ENCODE results near the gene CACNA1C. TPM values are rescaled to one million over a fixed set of nuclear protein-coding genes. Genes with fewer than 3 reads are reported as not detected.

Gene CACNA1C
- total RNA-seq, 1 donor from 2014 or later, result 102 TPM

DNA sequence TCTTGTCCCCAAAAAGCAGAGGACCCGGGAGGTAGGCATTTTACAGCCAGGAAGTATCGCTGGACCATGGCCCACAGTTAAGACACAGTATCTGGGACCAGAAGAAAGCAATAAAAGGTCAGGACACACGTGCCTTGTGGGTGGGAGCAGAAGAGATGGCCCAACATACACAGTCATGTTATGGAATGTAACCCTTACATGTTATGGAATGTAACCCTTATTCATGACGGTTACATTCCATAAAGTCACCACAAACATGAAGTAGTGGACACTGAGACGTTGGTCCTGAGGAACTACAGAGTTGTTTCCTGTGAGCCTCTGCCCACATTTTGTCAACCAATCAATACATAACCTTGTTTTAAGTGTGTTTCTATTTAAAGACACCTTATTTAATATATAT lies 456.4 kb downstream of the CACNA1C start:
- intact Hi-C loops (cut with DNase I), result no loop called here
- Histone ChIP-seq H3K4me3 (no peak overlapping the region), H3K9me3 (no peaks in the 10 kb centered on the region), H3K4me1 (no peaks in the 10 kb centered on the region), H3K36me3 (peaks cover 17 to 32% of the 10 kb centered on the region in 2 donors), H3K27me3 (no peaks in the 10 kb centered on the region), H3K27ac (no peak overlapping the region)
- TF ChIP-seq, protein P1, sequence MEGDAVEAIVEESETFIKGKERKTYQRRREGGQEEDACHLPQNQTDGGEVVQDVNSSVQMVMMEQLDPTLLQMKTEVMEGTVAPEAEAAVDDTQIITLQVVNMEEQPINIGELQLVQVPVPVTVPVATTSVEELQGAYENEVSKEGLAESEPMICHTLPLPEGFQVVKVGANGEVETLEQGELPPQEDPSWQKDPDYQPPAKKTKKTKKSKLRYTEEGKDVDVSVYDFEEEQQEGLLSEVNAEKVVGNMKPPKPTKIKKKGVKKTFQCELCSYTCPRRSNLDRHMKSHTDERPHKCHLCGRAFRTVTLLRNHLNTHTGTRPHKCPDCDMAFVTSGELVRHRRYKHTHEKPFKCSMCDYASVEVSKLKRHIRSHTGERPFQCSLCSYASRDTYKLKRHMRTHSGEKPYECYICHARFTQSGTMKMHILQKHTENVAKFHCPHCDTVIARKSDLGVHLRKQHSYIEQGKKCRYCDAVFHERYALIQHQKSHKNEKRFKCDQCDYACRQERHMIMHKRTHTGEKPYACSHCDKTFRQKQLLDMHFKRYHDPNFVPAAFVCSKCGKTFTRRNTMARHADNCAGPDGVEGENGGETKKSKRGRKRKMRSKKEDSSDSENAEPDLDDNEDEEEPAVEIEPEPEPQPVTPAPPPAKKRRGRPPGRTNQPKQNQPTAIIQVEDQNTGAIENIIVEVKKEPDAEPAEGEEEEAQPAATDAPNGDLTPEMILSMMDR (IDR thresholded peaks at IDR 0.05), result no peak
- no peak for DNase-seq (ENCODE audit: low spot score in 2 of 2)

DNA sequence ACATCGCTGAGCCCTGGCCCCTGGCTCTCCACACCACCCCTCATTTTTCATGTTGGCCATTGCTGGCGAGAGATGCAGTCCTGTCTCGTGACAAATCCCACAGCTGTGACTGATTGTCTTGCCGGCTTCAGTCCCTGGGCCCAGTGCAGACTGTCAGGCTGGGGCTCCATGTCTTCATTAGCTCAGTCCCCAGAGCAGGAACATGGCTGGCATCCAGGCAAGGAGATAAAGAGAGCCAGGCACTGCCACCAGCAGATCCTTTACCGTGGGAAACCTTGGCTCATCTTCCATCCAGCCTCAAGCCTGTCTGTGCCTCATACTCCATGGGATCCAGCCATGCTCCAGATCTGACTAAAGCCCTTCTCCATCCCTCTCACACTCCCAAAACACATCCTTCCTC lies 457.3 kb downstream of the CACNA1C start:
- Histone ChIP-seq H3K36me3 (peaks cover 13 to 29% of the 10 kb centered on the region in 2 donors), H3K4me1 (no peaks in the 10 kb centered on the region), H3K27ac (no peak overlapping the region), H3K9me3 (no peaks in the 10 kb centered on the region), H3K4me3 (no peak overlapping the region), H3K27me3 (no peaks in the 10 kb centered on the region)
- no peak for DNase-seq (ENCODE audit: low spot score in 2 of 2)
- intact Hi-C loops (cut with DNase I), result no loop called here
- TF ChIP-seq, protein P1 (IDR thresholded peaks at IDR 0.05), result no peak

DNA sequence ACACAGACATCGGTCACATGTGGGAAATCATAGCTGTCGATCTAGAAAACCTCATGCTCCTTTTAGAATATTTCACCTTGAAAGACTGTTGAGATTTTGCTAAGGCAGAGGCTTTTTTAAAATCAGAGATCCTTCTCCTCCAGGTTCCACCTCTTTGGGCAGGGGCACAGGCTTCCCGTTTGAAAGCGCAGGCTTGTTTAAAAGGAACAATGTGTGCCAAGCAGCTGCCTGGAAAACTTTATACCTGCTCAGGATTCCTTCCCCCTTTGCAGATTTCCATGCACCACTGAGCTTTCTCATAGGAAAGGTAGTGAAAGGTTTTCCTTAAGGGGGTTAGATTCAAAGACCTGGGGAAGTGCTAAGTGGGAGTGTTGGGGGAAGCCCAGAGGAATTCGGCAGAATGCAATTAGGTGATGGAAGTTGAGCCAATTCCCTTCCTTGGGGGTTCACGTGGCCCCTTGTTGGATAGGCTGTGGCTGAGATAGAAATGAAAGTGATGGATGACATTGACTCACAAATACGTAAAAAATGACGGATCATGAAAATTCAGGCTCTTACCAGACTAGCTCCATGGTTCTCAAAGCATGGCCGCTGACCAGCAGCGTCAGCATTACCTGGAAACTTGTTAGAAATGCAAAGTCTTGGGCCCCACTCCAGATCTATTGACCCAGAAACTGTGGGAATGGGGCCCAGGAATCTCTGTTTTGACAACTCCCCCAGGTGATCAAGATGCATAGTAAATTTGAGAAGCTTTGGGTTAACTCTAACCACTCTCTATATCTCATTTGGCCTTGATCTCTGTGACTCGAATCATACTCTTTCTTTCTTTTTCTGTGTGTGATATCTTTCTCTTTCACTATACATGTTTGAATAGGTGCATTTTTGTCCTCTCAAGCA lies 460.6 kb downstream of the CACNA1C start:
- H3K27me3 ChIP-seq, result no peaks in the 10 kb centered on the region
- TF ChIP-seq, protein P1 (IDR thresholded peaks at IDR 0.05), result no peak
- no peaks in the 10 kb centered on the region for H3K4me1 ChIP-seq
- intact Hi-C loops (cut with DNase I), result no loop called here
- H3K36me3 ChIP-seq, result peaks cover 17 to 34% of the 10 kb centered on the region in 2 donors
- no peak overlapping the region for H3K27ac ChIP-seq
- no peaks in the 10 kb centered on the region for H3K9me3 ChIP-seq
- no peak for DNase-seq (ENCODE audit: low spot score in 2 of 2)
- no peak overlapping the region for H3K4me3 ChIP-seq

DNA sequence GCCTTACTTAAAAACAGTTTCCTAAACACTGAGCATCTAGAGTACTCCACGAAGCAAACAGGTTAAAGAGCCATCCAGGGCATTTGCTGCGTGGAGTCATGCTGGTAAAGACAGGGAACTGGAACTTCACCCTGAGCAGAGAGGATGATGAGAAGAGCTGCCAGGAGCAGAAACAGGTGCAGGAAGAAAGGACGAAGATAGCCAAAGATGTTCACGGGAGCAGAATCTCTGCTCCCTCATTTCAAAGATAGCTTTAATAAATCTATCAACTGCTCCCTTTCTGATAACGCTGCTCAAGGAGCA lies 461.2 kb downstream of the CACNA1C start:
- H3K4me3 ChIP-seq, result no peak overlapping the region

DNA sequence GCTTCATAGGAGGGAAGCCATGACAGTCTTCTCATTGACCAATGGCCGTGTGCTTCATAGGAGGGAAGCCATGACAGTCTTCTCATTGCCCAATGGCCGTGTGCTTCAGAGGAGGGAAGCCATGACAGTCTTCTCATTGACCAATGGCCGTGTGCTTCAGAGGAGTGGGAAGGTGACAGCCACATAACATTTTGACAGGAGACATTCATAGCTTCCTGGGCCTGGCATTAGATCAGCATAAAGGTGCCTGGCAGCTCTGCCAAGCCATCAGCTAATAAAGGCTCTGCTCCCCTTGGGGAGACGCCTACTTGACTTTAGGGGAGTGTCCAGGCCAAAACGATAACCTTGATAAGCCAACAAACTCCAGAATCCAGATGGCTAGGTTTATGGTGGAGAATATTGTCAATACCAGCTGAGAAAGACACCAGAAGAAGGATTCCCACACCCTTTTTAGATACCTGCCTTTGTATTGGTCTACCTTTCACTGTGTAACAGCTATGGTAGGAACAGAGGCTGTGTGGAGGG lies 468.0 kb downstream of the CACNA1C start:
- Histone ChIP-seq H3K36me3 (peaks cover 27 to 30% of the 10 kb centered on the region in 2 donors), H3K9me3 (no peaks in the 10 kb centered on the region), H3K27me3 (no peaks in the 10 kb centered on the region), H3K4me1 (no peaks in the 10 kb centered on the region), H3K27ac (no peak overlapping the region), H3K4me3 (no peak overlapping the region)
- TF ChIP-seq, protein P1 (IDR thresholded peaks at IDR 0.05), result no peak
- intact Hi-C loops (cut with DNase I), result no loop called here
- DNase-seq (ENCODE audit: low spot score in 2 of 2), result no peak

More for the DNA sequence above, 461.2 kb downstream of the CACNA1C start:
- Histone ChIP-seq H3K27me3 (no peaks in the 10 kb centered on the region), H3K36me3 (peaks cover 18 to 37% of the 10 kb centered on the region in 2 donors), H3K27ac (no peak overlapping the region), H3K9me3 (no peaks in the 10 kb centered on the region), H3K4me1 (no peaks in the 10 kb centered on the region)
- no peak for DNase-seq (ENCODE audit: low spot score in 2 of 2)
- intact Hi-C loops (cut with DNase I), result no loop called here
- TF ChIP-seq, protein P1 (IDR thresholded peaks at IDR 0.05), result no peak
